ENCODE data around the gene ATL1.
"Not testable (repeated sequence)": the region's sequence is repeated elsewhere in the genome, so short reads cannot be mapped to it uniquely, and the experiment has no call there.

Gene ATL1

GRCh38 chr14:50603565-50603964 is 43.6 kb downstream of the ATL1 start:
- no peak for DNase-seq

DNA sequence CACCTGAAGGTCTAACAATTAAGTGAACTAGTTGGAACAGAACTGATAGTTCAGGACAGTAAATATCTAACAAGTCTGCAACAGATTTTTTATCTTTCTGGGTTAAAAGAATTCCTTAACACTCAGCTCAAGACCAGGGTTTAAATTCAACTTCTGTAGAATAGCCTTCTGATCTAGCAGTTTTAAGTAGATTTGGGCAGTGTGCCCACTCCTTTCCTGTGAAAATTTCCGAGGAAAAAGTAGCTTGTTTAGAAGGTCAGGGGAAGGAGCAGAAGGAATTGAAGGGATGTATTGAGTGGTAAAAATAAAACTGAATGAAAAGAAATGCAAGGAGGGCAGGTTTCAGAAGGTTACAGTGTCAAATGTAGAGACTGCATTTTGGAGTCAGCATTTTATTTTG is 45.8 kb downstream of the ATL1 start:
- DNase-seq: no peak

DNA sequence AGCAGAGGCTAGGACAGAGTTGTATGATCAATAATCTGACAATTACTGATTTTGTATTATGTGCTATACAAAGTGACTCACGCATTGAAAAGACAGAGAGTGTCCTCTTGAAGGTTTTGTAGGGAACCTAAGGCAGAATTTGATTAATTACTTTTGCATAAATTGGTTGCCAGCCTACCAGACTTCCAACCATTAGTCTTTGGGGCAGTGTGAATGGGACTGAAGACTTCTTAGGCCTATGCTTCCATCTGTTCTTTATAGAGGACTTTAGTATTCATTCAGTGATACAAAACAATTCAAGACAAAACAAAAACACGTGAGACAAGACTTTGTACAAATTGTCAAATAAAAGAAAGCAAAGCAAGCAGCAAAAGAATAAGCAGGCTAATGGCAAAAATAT is 46.5 kb downstream of the ATL1 start:
- DNase-seq: no peak

GRCh38 chr14:50607181-50607580 is 47.2 kb downstream of the ATL1 start:
- no peak for DNase-seq

GRCh38 chr14:50607761-50608160 is 47.8 kb downstream of the ATL1 start:
- no peak for DNase-seq

- DNase-seq: no peak
Measured at GRCh38 chr14:50608302-50608851, 48.4 kb downstream of the ATL1 start.

- DNase-seq: no peak
Measured at GRCh38 chr14:50610465-50610864, 50.5 kb downstream of the ATL1 start.

GRCh38 chr14:50612806-50613205 is 52.9 kb downstream of the ATL1 start:
- DNase-seq: no peak

DNA sequence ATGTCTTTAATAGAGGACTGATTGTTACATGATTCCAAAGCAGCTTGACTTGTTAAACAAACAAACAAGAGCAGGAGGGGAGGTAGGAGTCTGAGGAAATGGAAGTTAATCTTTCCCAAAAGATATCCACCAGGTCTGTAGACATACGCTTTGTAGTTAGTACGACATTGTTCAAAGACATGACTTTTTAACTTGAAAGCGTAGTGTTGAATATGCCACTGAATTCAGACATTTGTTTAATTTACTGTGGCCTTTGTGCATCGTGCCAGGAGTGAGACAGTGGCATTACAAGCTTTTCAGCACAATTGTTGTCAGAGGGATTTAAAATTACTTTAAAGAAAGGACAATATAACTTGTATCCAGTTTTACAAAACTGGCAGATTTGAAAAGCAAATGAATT is 55.1 kb downstream of the ATL1 start:
- DNase-seq: no peak

- DNase-seq: no peak
Measured at GRCh38 chr14:50615552-50615951, 55.6 kb downstream of the ATL1 start.

GRCh38 chr14:50616275-50616674 is 56.3 kb downstream of the ATL1 start:
- no peak for DNase-seq

DNA sequence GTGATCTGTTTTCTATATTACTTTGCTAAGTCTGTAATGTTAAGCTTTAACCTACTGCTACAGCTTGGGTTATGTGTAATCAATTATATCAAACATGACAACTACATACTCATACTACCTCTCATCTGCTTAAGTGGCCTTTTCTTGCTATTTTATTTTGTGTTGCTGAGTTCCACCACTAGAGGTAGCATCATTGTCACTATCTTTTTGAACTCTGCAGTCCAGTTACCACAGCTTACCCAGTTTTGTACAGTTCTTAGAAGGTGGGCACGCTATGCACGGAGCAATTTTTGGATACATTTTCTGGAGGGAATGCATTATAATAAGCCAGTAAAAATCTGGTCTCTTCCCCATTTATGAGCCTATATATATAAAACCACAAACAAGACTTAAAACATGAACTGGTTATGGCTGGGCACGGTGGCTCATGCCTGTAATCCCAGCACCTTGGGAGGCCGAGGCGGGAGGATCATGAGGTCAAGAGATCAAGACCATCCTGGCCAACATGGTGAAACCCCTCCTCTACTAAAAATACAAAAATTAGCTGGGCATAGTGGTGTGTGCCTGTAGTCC is 59.7 kb downstream of the ATL1 start:
- no peak for DNase-seq

GRCh38 chr14:50620341-50620740 is 60.4 kb downstream of the ATL1 start:
- no peak for DNase-seq

DNA sequence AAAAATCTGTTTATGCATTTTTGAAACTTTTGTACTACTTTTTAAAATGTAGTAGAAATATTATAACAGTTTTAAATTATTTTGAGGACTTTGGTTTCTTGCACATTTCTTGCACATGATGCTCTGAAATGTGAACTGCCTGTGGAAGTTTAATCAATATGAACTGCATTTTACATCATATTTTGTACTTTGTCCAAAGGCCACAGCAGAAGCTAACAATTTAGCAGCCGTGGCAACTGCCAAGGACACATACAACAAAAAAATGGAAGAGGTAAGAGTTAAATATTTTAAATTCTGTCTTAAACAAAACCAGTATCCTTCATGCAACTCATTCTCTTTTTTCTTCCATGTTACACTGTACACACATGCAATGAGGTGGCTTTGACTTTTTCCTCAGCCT is 63.0 kb downstream of the ATL1 start:
- DNase-seq: no peak

DNA sequence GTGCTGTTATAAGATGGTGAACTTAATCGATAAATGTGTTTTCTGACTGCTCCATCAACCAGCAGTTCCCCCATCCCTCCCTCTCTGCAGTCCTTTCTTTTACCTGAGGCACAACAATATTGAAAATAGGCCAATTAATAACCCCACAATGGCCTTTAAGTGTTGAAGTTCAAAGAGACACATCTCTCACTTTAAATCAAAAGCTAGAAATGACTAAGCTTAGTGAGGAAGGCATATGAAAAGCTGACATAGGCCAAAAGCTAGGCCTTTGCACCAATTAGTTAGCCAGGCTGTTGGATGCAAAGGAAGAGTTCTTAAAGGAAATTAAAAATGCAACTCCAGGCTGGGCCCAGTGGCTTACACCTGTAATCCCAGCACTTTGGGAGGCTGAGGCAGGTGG is 64.5 kb downstream of the ATL1 start:
- no peak for DNase-seq

- not testable (repeated sequence) for DNase-seq
Measured at GRCh38 chr14:50624947-50625346, 65.0 kb downstream of the ATL1 start.

GRCh38 chr14:50631408-50631821 is 71.5 kb downstream of the ATL1 start:
- no peak for DNase-seq

- no peak for DNase-seq
Measured at GRCh38 chr14:50633954-50634353, 74.0 kb downstream of the ATL1 start.

DNA sequence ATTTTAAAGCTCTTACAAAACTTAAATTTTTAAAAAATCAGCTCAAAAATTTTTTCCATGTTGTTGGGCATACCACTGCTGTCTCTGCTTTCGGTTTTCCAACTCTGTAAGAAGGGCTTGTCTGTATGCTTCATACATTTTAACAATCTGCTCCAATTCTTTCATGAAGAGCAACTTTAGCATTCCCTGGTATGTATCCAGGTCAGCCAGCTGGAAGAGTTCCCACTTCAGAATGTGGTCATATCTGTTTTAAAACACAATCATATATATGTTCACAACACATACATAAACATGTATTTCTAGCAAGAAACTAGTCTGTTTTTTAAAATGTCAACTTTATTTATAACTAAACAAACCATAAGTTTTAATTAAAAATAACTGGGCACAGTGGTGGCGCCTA is 75.2 kb downstream of the ATL1 start:
- DNase-seq: no peak

DNA sequence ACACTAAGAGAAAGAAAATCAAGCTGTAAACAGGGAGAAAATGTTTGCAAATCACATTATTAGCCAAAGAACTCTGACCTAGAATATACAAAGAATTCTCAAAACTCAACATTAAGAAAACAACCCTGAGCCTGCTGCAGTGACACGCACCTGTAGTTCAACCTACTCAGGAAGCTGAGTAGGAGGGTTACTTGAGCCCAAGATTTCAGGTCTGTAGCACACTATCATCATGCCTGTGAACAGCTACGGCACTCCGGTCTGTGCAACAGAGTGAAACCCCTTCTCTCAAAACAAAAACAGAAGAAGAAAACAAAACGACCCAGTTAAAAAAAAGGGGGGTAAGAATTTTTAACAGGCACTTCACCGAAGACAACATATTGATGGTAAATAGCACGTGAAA is 87.3 kb downstream of the ATL1 start:
- DNase-seq: no peak

DNA sequence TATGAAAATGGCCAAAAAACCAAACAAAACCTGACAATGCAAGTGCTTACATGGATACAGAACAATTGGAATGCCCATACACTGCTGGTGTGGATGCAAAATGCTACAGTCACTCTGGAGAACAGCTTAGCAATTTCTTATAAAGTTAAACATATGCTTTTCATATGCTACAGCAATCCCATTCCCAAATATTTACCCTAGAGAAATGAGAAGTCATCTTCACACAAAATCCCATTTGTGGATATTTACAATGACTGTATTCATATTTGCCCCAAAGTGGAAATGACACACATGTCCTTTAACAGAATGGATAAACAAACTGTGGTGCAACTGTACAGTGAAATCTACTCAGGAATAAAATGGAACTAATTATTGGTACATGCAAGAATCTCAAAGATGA is 87.8 kb downstream of the ATL1 start:
- DNase-seq: no peak

- DNase-seq: no peak
Measured at GRCh38 chr14:50649691-50650090, 89.7 kb downstream of the ATL1 start.

DNA sequence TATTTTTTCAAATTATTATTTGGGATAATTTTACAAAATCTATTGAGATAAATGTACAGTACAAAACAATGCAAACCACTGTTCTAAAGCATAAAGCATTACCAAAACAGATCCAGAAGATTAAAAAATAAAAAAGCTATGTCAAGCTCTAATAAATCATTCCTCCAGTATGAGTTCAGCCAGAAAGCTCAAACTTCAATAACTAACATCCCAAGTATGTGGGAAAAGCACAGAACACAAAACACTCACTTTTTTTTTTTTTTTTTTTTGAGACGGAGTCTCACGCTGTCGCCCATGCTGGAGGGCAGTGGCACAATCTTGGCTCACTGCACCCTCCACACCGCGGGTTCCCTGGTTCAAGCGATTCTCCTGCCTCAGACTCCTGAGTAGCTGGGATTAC is 96.8 kb downstream of the ATL1 start:
- no peak for DNase-seq

GRCh38 chr14:50657753-50658152 is 97.8 kb downstream of the ATL1 start:
- no peak for DNase-seq

GRCh38 chr14:50658203-50658602 is 98.3 kb downstream of the ATL1 start:
- no peak for DNase-seq

All from activated gamma-delta T cell (primary cell).